Activated CD4-positive, alpha-beta T cell treated with anti-CD3 and anti-CD28 coated beads for 48 hours (primary cell): ENCODE data around the gene SCLT1.

Experiments used
- DNase-seq: peaks from one replicate; pipeline ENCODE4 v3.0.0-alpha.2; 2020

The SCLT1 gene

GRCh38 chr4:129064717-129065116 is 28.6 kb downstream of the SCLT1 start:
- DNase-seq: no peak

GRCh38 chr4:129063640-129064039 is 29.7 kb downstream of the SCLT1 start:
- no peak for DNase-seq

- DNase-seq: no peak
These were observed 30.8 kb downstream of the SCLT1 start for GRCh38 chr4:129062580-129062979.

GRCh38 chr4:129059028-129059427 is 34.3 kb downstream of the SCLT1 start:
- DNase-seq: no peak

- no peak for DNase-seq
These were observed 47.0 kb downstream of the SCLT1 start for GRCh38 chr4:129046055-129046959.

GRCh38 chr4:129043523-129043922 is 49.8 kb downstream of the SCLT1 start:
- no peak for DNase-seq

- no peak for DNase-seq
These were observed 52.9 kb downstream of the SCLT1 start for GRCh38 chr4:129040471-129040870.

GRCh38 chr4:129037093-129037492 is 56.2 kb downstream of the SCLT1 start:
- no peak for DNase-seq

- DNase-seq: no peak
These were observed 78.5 kb downstream of the SCLT1 start for GRCh38 chr4:129014566-129015509.

GRCh38 chr4:129008096-129008495 is 85.2 kb downstream of the SCLT1 start:
- DNase-seq: no peak

GRCh38 chr4:128986908-128987307 is 106.4 kb downstream of the SCLT1 start:
- DNase-seq: no peak

GRCh38 chr4:128986019-128986418 is 107.3 kb downstream of the SCLT1 start:
- DNase-seq: no peak

- DNase-seq: no peak
These were observed 109.4 kb downstream of the SCLT1 start for GRCh38 chr4:128983771-128984485.

GRCh38 chr4:128981377-128981776 is 112.0 kb downstream of the SCLT1 start:
- DNase-seq: no peak

- DNase-seq: no peak
These were observed 112.5 kb downstream of the SCLT1 start for GRCh38 chr4:128980816-128981326.

- no peak for DNase-seq
These were observed 113.4 kb downstream of the SCLT1 start for GRCh38 chr4:128979934-128980333.

- no peak for DNase-seq
These were observed 114.4 kb downstream of the SCLT1 start for GRCh38 chr4:128978985-128979384.

GRCh38 chr4:128974136-128974581 is 119.2 kb downstream of the SCLT1 start:
- no peak for DNase-seq

- no peak for DNase-seq
These were observed 120.0 kb downstream of the SCLT1 start for GRCh38 chr4:128973384-128973783.

GRCh38 chr4:128961405-128961804 is 131.9 kb downstream of the SCLT1 start:
- DNase-seq: no peak

GRCh38 chr4:128958194-128958593 is 135.1 kb downstream of the SCLT1 start:
- DNase-seq: no peak

- no peak for DNase-seq
These were observed 135.9 kb downstream of the SCLT1 start for GRCh38 chr4:128957459-128957858.

GRCh38 chr4:128955751-128956150 is 137.6 kb downstream of the SCLT1 start:
- DNase-seq: no peak
